Muscle layer of colon (tissue), 2 donors: Measurements from ENCODE around the gene TIMD4.

Experiments
- H3K27ac ChIP-seq: one replicate; pipeline ENCODE4 v1.7.0; 2013; ENCODE audit warnings: low read depth, mild to moderate bottlenecking, low read length, moderate library complexity
- H3K27me3 ChIP-seq, 2 donors: one replicate each; pipeline ENCODE4 v1.7.0; 2013; ENCODE audit warnings: low read length in 2 of 2, mild to moderate bottlenecking in 2 of 2; ENCODE audit not compliant: insufficient read depth in 2 of 2, control insufficient read depth in 1 of 2
- H3K36me3 ChIP-seq: one replicate; pipeline ENCODE4 v1.7.0; 2013; ENCODE audit warnings: mild to moderate bottlenecking, low read length; ENCODE audit not compliant: insufficient read depth
- H3K4me1 ChIP-seq: one replicate; pipeline ENCODE4 v1.7.0; 2013; ENCODE audit warnings: mild to moderate bottlenecking, low read length; ENCODE audit not compliant: insufficient read depth
- H3K4me3 ChIP-seq, 2 donors: one replicate each; pipeline ENCODE4 v1.7.0; 2013; ENCODE audit warnings: low read length in 2 of 2, low read depth in 1 of 2, mild to moderate bottlenecking in 1 of 2, moderate library complexity in 1 of 2
- H3K9ac ChIP-seq: one replicate; pipeline ENCODE4 v1.7.0; 2013; ENCODE audit warnings: low read length
- H3K9me3 ChIP-seq: one replicate; pipeline ENCODE4 v1.7.0; 2013; ENCODE audit warnings: mild to moderate bottlenecking, low read length
- donor health status: abdominal sarcoma.
- donor health status: Adenocarcinoma of cecum.

The TIMD4 gene

DNA sequence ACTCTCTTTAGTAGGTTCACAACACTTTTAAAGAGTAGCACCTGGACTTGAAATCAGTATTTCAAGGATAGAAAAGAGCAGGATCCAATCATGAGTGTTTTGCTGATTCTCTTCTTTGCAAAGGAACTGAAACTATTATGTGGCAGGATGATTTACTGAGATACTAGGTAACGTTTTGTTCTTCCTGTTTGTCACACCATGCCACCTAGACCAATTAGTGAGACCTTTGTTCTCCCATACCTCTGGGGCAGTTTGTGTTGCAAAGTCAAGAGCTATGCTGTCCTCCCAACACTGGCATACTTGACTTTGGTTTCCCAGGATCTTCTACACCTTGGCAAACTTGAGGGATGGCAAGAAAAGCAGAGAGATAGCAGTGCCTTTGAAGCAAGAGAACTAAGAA, 69.5 kb downstream of the TIMD4 start:
- H3K9ac ChIP-seq, result no peak overlapping the region
- H3K27ac ChIP-seq, result no peak overlapping the region
- no peak overlapping the region for H3K4me3 ChIP-seq
- no peaks in the 10 kb centered on the region for H3K36me3 ChIP-seq
- no peaks in the 10 kb centered on the region for H3K27me3 ChIP-seq
- no peaks in the 10 kb centered on the region for H3K4me1 ChIP-seq
- H3K9me3 ChIP-seq, result no peaks in the 10 kb centered on the region

DNA sequence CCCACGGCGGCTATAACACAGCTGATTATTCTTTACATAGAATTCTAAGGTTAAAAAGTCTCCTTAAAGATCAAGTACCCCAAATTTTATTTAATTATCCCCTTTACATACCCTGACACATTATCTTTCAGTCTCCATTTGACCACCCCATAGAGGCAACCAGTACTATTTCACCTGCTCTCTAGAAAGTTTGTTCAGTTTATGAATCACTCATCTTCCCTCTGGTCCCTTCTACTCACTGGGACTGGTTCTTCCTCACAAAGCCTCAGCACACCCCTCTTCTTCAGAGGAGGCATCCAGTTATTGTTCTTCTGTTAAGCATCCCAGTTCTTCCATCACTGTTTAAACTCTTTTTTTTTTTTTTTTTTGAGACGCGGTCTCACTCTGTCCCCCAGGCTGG, 70.2 kb downstream of the TIMD4 start:
- no peak overlapping the region for H3K9ac ChIP-seq
- no peak overlapping the region for H3K27ac ChIP-seq
- no peaks in the 10 kb centered on the region for H3K36me3 ChIP-seq
- H3K9me3 ChIP-seq, result no peaks in the 10 kb centered on the region
- no peaks in the 10 kb centered on the region for H3K4me1 ChIP-seq
- H3K27me3 ChIP-seq, result no peaks in the 10 kb centered on the region
- no peak overlapping the region for H3K4me3 ChIP-seq

DNA sequence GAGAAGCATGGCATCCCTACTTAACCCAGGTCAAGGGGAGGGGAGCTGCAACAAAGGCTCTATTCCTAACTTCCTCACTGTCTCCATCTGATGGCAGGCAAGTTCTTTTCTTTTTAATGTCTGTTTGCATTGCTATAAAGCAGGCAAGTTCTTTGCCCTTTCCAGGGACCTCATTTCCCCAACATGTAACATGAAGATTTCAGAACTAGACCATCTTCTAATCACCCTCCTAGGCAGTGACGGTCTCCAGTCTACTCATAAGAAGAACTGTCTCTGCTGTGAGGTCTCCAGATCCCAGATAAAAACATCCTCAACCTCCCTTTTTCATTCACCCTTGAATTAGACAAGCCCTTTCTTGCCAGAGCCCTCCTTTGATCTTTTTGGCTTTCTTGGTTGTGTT, 70.8 kb downstream of the TIMD4 start:
- Histone ChIP-seq H3K27me3 (no peaks in the 10 kb centered on the region), H3K9me3 (no peaks in the 10 kb centered on the region), H3K36me3 (no peaks in the 10 kb centered on the region), H3K27ac (no peak overlapping the region), H3K4me3 (no peak overlapping the region), H3K9ac (no peak overlapping the region), H3K4me1 (no peaks in the 10 kb centered on the region)

DNA sequence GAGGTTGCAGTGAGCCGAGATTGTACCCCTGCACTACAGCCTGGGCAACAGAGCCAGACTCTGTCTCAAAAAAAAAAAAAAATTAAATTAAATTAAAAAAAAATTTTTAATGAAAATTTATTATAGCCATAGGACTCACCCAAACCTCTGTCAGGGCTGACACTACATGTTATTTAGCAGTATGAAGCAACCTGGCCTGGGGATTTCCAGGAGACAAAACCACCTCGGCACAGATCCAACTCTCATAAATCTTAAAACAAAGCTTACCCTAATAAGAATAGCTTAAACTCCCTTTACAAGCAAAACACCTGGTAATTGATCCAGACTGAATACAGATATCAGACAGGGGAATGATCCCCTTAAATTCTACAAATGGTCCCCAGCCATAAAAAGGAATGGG, 74.5 kb downstream of the TIMD4 start:
- Histone ChIP-seq H3K27ac (no peak overlapping the region), H3K9ac (no peak overlapping the region), H3K4me1 (no peaks in the 10 kb centered on the region), H3K4me3 (no peak overlapping the region), H3K27me3 (no peaks in the 10 kb centered on the region), H3K36me3 (no peaks in the 10 kb centered on the region), H3K9me3 (no peaks in the 10 kb centered on the region)

DNA sequence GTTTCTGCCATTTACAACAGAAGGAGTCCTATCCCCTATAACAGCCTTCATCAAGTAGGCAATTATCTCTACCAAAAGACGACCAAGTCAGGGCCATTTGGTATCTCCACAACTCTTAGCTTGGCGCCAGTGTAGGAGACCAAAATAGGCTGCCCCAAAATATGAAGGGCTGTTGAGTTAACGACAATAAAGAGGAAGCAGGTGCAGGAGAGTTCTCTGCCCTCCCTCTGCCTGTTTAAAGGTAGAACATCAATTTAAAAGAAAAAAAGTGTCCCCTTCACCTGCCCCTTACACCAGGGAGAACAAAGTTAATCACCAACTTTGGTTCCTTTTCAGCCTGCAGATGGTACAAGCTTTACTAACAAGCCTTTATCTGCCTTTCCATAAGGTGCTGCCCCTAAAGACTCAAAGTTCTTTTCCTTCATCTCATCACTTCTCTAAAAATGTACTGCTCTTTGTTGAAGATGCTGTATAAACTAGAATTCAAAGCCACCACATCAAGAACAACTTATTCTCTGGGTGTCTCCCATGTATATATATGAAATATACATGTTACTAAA, 79.6 kb downstream of the TIMD4 start:
- no peaks in the 10 kb centered on the region for H3K9me3 ChIP-seq
- no peaks in the 10 kb centered on the region for H3K27me3 ChIP-seq
- no peak overlapping the region for H3K9ac ChIP-seq
- no peak overlapping the region for H3K4me3 ChIP-seq
- no peak overlapping the region for H3K27ac ChIP-seq
- H3K36me3 ChIP-seq, result no peaks in the 10 kb centered on the region
- H3K4me1 ChIP-seq, result no peaks in the 10 kb centered on the region

DNA sequence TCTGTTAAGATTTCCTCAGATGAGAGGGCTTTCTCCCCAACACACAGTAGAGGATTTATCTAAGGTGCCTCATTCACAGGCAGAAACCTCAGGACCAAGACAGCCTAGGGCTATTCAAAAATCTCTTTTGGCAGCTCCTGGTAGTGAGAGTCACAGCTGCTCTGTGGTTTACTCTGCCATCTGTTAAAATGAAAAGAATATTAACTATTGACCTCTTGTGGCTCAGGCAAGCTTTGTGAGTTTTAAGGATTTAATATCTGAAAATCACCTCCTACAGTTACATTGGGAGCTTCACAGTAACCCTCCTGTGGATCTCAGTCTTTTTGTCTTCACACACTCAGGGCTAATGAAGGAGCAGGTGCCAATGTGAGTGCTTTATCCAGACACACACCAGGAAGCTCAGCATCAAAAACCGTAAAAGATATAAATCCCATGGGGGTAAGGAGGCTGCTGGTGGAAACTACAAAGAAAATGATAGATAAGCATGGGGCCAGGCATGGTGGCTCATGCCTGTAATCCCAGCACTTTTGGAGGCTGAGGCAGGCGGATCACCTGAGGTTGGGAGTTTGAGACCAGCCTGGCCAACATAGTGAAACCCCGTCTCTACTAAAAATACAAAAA, 83.3 kb downstream of the TIMD4 start:
- Histone ChIP-seq H3K36me3 (no peaks in the 10 kb centered on the region), H3K9ac (no peak overlapping the region), H3K4me3 (no peak overlapping the region), H3K27me3 (no peaks in the 10 kb centered on the region), H3K27ac (no peak overlapping the region), H3K9me3 (no peaks in the 10 kb centered on the region), H3K4me1 (no peaks in the 10 kb centered on the region)

DNA sequence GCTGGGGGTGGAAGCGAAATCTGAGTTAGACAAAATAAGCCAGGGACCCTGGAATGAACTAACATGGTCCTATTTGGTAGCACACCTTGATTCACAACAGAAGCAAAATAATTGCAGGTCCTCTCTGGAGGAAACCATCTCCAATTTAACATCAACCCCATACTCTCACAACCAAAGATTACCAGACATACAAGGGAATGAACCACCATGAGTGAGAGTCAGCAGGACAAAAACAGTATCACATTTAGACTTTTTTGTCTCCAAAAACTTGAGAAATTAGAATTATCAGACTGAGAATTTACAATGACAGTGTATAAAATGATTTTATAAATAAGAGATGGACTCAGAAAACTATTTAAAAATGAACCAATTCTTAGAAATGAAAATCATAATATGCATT, 91.8 kb downstream of the TIMD4 start:
- Histone ChIP-seq H3K4me1 (no peaks in the 10 kb centered on the region), H3K27me3 (no peaks in the 10 kb centered on the region), H3K9ac (no peak overlapping the region), H3K9me3 (no peaks in the 10 kb centered on the region), H3K36me3 (no peaks in the 10 kb centered on the region), H3K4me3 (no peak overlapping the region), H3K27ac (no peak overlapping the region)

DNA sequence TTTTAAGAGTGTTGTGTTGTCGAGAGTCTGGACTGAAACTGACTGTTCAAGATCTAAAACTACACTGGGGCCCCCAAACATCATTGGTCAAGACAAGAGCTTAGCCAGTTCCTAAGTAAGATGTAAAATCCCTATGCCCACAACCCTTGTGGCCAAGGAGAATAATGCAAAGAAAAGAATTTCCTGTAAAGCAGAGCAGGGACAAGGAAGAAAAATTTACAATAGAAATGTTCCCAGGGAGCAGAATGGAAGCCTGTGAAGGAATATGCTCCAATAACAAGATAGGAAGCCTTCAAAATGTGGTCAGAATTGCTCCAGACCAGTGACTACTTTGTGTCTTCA, 92.6 kb downstream of the TIMD4 start:
- Histone ChIP-seq H3K9ac (no peak overlapping the region), H3K4me1 (no peaks in the 10 kb centered on the region), H3K9me3 (no peaks in the 10 kb centered on the region), H3K36me3 (no peaks in the 10 kb centered on the region), H3K4me3 (no peak overlapping the region), H3K27me3 (no peaks in the 10 kb centered on the region), H3K27ac (no peak overlapping the region)
